ENCODE results near the gene RFX4.

The RFX4 gene

GRCh38 chr12:106582641-106583230 is at the start of gene RFX4:
RFX4 (plus strand) TSS chr12:106583004; CDS start chr12:106583321, 317 bp downstream.
- DNase-seq, result no peak

DNA sequence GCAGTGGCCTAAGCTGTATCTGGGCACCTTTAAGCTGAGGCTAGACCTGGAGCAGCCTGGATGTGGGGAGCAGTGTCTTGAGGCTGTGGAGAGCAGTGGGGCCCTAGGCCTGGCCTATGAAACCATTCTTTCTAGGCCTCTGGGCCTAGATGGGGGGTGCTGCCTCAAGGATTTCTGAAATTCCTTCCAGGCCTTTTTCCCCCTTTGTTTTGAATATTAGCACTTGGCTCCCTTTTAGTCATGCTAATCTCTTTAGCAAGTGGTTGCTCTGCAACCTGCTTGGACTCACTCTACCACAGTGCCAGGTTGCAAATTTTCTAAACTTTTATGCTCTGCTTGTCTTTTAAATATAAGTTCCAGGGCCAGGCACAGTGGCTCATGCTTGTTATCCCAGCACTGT is 41.6 kb upstream of the RFX4 start:
- no peak for DNase-seq

GRCh38 chr12:106551410-106551809 is 31.4 kb upstream of the RFX4 start:
- no peak for DNase-seq

GRCh38 chr12:106552228-106552627 is 30.6 kb upstream of the RFX4 start:
- DNase-seq, result no peak

- no peak for DNase-seq
Measured at GRCh38 chr12:106564678-106565329, 18.0 kb upstream of the RFX4 start.

- no peak for DNase-seq
Measured at GRCh38 chr12:106566771-106567170, 16.0 kb upstream of the RFX4 start.

DNA sequence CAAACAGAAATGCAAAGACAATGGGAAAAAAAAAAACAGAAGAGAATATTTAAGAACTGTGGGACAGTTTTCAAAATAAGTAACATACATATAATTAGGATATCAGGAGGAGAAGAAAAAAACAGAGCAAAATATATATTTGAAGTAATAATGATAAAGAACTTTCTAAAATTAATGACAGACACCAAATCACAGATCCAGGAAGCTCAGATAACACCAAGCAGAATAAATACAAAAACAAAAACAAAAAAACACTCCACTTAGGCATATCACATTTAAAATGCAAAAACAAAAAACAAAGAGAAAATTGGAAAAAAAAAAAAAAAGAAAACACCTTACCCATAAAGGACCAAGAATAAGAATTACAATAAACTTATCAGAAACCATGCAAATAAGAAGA is 9.6 kb upstream of the RFX4 start:
- DNase-seq, result no peak

GRCh38 chr12:106576848-106577247 is 6.0 kb upstream of the RFX4 start:
- DNase-seq, result no peak

- DNase-seq, result no peak
Measured at GRCh38 chr12:106580671-106581508, 1.9 kb upstream of the RFX4 start.

DNA sequence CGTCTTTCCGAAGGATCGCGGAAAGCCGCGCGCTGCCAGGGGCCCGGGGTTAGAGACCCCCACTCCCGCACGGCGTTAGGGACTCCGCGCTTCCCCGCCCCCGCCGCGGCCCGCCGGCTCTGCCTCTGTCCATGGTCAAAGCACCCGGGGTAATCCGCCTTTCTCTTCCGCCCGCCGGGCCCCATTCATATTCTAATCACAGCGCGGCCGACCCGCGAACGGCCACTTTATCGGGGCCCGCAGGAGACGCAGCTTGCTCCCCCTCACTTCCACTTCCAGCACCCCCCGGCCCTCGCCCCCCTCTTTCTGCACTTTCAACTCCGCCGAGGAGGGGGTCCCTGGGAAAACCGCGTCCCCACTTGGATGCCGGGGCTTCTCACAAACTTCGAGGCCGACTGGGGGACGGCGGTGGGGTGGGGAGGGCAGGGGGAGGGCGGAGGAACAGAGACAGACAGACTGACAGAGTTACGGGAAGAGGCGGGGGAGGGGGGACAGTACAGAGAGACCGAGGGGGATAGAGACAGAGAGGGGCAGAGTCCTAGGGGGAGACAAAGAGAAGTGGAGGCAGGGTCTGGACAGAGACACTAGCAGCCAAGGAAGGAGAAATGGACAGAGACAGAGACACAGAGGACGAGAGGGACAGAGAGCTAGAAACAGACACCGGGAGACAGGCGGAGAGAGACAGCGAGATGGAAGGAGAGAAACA is 1.1 kb upstream of the RFX4 start:
- no peak for DNase-seq

- no peak for DNase-seq
Measured at GRCh38 chr12:106582249-106582591, 584 bp upstream of the RFX4 start.

DNA sequence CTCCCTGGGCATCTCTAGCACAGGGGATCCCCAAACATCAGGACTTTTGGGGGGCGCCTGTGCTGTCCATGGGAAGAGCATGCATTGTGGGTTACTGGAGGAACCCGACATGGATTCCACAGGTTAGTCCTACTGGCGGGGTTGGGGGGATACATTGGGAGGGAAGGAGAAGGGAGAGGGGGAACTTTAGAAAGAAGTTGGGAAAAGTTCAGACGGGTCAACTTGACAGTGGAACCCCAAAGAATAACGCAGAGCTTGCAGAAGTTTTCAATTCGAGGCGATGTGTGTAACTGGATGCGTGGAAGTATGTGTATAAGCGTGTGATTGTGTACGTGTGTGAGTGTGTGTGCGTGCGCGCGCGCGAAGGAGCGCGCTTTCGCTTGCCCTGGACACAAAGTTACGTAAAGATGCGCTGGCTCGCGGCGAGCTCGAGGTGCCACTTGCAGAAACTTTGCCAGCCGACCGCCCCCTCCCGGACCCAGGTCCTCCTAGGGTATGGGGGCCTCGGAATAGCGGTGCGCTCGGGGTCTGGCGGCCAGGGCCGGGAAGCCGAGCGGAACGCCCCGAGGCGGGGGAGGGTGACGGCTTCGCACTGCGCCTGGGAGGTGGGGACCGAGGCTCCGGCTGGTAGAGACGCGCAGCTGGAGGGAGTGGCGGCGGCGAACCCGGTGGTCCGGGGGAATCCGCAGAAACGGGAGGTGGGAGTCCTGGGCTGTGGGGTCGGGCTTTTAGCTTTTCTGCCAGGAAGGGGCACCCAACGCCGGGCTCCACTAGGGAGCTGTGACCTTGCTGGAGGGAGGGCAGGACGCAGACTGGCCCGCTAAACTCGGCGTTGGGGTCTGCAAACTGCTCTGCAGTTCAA is 669 bp downstream of the RFX4 start:
- DNase-seq, result no peak

GRCh38 chr12:106584104-106585064 is 1.6 kb downstream of the RFX4 start:
- no peak for DNase-seq

GRCh38 chr12:106585105-106585520 is 2.3 kb downstream of the RFX4 start:
- no peak for DNase-seq

DNA sequence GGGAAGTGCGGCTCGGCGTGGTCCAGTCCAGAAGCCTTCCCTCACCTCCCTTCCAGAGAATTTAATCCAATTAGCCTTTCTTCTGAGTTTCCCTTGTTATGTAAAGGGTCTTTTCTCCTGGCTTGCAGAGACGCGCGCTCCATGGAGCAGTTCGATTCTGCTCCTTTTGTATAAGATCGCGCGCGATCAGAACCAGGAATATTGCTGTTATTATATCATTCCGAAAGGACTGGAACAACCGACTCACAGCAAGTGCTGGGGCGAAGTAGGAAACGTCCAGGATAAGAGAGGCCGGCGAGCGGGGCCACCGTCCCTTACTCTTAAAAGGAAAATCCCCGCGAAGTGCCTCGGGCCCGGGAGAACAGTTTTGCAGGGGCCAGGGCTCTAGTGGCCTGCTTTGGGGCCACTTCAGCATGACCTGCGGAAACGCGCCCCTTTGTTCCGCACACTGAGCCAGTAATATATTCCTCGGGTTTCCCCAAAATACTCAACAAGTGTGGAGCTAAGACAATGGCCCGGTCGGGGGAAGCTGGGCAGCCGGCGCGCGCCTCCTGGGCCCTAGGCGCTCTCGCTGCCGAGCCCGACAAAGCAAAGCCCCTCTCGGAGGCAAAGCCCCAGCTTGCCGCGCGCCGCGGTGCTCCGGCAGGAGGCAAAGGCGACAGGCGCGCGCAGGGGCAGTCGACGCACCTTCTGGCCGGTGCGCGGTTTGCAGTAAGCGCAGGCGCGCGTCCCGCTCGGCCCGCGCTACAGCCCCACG is 2.9 kb downstream of the RFX4 start:
- DNase-seq, result no peak

DNA sequence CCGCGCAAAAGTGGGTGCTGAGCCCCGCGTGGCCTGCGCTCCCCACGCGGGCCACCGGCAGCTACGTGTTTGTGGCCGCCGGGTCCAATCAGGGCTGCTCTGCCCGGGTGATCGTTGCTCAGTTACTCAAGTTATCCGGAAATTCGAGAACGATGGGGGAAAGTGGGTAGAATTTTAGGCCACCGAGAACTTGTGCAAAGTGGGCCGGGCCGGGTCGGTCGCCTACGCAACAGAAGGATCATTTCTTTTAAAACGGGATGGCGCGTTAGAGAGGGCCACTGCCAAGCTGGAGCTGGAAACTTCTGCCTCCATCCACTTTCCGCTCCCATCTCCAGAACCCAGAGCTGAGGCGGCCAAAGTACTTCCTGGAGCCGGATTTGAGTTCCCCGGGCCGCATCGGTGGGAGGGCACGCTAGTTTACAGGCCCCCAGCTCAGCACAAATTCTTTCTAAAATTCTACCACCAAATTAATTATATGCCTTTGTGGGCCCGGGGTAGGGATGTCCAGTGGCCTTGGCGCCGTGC is 3.5 kb downstream of the RFX4 start:
- DNase-seq, result no peak

- DNase-seq, result no peak
Measured at GRCh38 chr12:106586803-106587684, 4.2 kb downstream of the RFX4 start.

GRCh38 chr12:106588771-106589170 is 6.0 kb downstream of the RFX4 start:
- no peak for DNase-seq

GRCh38 chr12:106590601-106591000 is 7.8 kb downstream of the RFX4 start:
- no peak for DNase-seq

Measured in KG1 (cell line).